Activated T-cell treated with anti-CD3 and anti-CD28 coated beads, Interleukin-2, amount 50 U/mL, for 72 hours (primary cell): ENCODE results near the gene UNC13A. TPM values are rescaled to one million over a fixed set of nuclear protein-coding genes. Genes with fewer than 3 reads are reported as not detected.

Source experiments
- ATAC-seq, 2 donors: fragments of 150-1000 bp; cut with Tn5 transposase; replicated peaks in 1 of 2; 2 replicates each; pipeline ENCODE4 v1.10.0; 2021; ENCODE audit warnings: moderate library complexity in 2 of 2, mild to moderate bottlenecking in 1 of 2
- DNase-seq, 2 donors: peaks; one replicate each; pipeline ENCODE4 v3.0.0; 2021 to 2022; ENCODE audit warnings: mixed read lengths in 1 of 2
- H3K27ac Mint-ChIP-seq: one replicate; pipeline ENCODE4 v1.8.0; 2022; ENCODE audit warnings: mild to moderate bottlenecking, moderate library complexity, mixed read lengths
- H3K27me3 Mint-ChIP-seq: one replicate; pipeline ENCODE4 v1.8.0; 2022; ENCODE audit warnings: low read depth, mixed read lengths
- H3K36me3 Mint-ChIP-seq, 2 donors: one replicate each; pipeline ENCODE4 v1.8.0; 2022; ENCODE audit warnings: mixed read lengths in 2 of 2, mild to moderate bottlenecking in 1 of 2; ENCODE audit not compliant: insufficient read depth in 2 of 2
- H3K4me1 Mint-ChIP-seq: one replicate; pipeline ENCODE4 v1.8.0; 2022; ENCODE audit warnings: low read depth, mixed read lengths
- H3K4me3 Mint-ChIP-seq, 2 donors: one replicate each; pipeline ENCODE4 v1.8.0; 2022; ENCODE audit warnings: mild to moderate bottlenecking in 2 of 2, mixed read lengths in 2 of 2, moderate library complexity in 2 of 2
- H3K9me3 Mint-ChIP-seq, 2 donors: one replicate each; pipeline ENCODE4 v1.8.0; 2022; ENCODE audit warnings: mixed read lengths in 2 of 2
- total RNA-seq, 2 donors: library from RNA; stranded (reverse); gene quantifications; one replicate each; pipeline ENCODE4 v1.2.3, GENCODE V29; 2022

UNC13A gene
- total RNA-seq, 2 donors from 2014 or later, result 0.31 to 0.32 TPM

DNA sequence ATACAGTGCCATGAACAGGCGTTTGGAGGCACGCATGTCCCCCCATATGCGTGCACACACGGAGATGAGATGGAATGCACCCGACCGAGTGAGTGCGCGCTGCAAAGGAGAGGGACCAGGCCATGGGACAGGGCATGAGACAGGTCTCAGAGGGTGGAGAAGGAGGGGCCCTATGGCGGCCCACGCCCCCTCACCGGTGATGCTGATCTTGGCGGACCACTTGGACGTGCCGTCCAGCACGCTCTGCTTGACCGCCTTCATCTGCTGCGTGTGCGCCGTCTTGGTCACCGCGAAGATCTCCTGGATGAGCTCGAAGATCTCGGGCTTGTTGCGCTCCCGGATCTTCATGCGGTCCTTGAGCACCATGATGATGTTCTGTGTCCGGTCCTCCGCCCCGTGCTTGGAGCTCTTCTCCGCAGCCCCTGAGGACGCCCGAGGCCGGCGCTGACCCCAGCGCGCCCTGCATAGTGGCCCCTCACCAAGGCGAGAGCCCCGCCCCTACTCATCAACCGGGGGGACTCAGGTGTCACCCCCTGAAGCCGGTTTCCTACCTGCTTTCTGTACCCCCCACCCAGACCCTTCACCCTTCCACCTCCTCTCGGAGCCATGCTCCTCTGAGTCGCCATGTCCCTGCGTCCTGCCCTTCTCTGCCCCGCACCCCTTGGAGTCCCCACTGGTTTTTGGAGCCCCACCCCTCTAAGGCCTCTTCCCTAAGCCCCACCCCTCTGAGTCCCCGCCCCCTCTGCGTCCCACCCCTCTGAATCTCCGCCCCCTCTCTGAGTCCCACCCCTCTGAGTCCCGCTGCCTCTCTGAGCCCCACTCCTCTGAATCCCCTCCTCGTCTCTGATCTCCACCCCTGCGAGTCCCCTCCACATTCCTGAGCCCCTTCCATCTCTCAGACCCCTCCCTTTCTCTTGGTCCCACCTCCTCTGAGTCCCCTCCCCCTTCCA lies 40.8 kb downstream of the UNC13A start:
- ATAC-seq, result no peak
- no peak for DNase-seq
- no peaks in the 10 kb centered on the region for H3K4me1 Mint-ChIP-seq
- H3K27me3 Mint-ChIP-seq, result peaks cover 5% of the 10 kb centered on the region
- no peak overlapping the region for H3K4me3 Mint-ChIP-seq
- no peak overlapping the region for H3K27ac Mint-ChIP-seq
- no peaks in the 10 kb centered on the region for H3K36me3 Mint-ChIP-seq
- no peaks in the 10 kb centered on the region for H3K9me3 Mint-ChIP-seq

DNA sequence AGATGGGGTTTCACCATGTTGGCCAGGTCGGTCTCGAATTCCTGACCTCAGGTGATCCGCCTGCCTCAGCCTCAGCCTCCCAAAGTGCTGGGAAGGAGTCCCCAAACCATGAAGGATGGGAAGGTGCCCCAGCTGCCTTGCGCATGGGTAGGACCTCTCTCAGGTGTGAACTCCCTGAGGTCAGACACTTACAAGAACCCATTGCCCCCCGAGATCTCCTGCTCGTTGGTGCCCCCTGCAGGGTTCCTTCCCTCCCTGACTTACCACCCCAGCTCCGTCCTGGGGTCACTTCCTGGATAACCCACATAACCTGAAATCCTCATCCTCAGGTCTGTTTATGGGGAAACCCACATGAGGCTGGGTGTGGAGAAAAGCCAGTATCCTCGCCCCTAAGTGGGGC lies 41.7 kb downstream of the UNC13A start:
- Mint-ChIP-seq H3K27me3 (peaks cover 5% of the 10 kb centered on the region), H3K4me3 (no peak overlapping the region), H3K9me3 (no peaks in the 10 kb centered on the region), H3K27ac (no peak overlapping the region), H3K4me1 (no peaks in the 10 kb centered on the region), H3K36me3 (no peaks in the 10 kb centered on the region)
- DNase-seq (no peak), ATAC-seq (no peak)

DNA sequence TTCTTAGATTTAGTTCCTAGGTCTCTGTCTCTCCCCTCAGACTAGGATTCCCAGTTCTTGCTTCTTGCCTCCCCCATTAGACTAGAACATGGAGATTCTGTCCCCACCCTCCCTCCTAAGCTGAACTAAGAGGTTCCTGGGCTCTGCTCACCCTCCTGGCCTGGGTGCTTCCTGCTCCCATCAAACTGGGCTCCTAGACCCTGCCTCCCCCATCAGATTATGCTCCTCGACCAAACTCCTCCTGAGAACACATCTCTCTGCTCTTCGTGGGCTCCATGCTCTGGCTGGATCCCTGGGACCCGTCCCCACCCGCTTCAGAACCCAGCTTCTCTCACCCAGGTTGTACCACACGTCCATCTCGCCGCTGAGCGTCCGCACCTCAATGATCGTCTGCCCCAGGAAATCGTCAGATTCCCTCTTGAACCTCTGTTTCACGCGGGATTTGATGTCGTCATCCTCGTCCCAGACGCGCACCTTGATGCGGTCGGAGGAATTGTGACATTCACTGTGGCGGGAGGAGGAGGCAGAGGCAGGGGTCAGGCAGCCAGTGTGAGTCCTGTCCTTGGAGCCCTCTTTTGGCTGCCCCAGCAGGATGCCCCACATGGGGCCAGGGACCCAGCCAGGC lies 42.7 kb downstream of the UNC13A start:
- Mint-ChIP-seq H3K36me3 (no peaks in the 10 kb centered on the region), H3K4me3 (no peak overlapping the region), H3K9me3 (no peaks in the 10 kb centered on the region), H3K4me1 (no peaks in the 10 kb centered on the region), H3K27ac (no peak overlapping the region), H3K27me3 (peaks cover 5% of the 10 kb centered on the region)
- DNase-seq (no peak), ATAC-seq (no peak)

DNA sequence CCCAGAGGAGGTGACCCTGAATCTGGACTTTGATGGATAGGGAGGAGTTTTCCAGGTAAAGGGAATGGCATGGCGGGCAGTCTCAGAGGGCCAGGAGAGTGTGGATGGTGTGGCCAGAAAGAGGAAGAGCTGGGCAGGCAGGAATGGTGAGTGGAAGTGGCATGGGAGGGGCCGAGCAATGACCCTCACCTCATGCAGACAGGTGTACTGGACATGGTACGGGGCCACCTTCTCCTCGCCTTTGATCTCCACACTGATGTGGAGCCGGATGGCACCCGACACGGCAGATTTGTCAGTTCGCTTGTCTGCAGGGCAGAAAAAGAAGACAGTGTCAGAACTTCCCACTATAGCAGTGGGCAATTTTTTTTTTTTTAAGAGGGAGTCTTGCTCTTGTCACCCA lies 45.5 kb downstream of the UNC13A start:
- Mint-ChIP-seq H3K4me1 (no peaks in the 10 kb centered on the region), H3K27ac (no peak overlapping the region), H3K9me3 (no peaks in the 10 kb centered on the region), H3K36me3 (no peaks in the 10 kb centered on the region), H3K27me3 (peaks cover 14% of the 10 kb centered on the region), H3K4me3 (no peak overlapping the region)
- no peak for ATAC-seq
- DNase-seq, result no peak

DNA sequence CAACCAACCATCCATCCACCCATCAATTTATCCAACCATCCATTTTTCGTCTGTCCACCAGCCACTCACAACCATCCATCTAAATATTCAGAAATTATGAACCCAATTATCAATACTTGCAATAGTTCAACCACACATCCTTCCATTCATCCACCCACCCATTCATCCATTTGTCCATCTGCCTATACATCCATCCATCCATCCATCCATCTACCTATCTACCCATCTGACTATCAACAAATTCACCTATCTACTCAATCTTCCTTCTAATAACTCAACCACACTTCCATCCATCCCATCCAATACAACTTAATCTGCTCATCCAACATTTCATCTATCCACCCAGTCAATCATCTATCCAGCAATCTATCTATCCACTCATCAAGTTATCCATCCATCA lies 46.3 kb downstream of the UNC13A start:
- H3K36me3 Mint-ChIP-seq, result no peaks in the 10 kb centered on the region
- no peaks in the 10 kb centered on the region for H3K4me1 Mint-ChIP-seq
- DNase-seq (no peak), ATAC-seq (no peak)
- no peaks in the 10 kb centered on the region for H3K9me3 Mint-ChIP-seq
- no peak overlapping the region for H3K4me3 Mint-ChIP-seq
- H3K27me3 Mint-ChIP-seq, result peaks cover 14% of the 10 kb centered on the region
- H3K27ac Mint-ChIP-seq, result no peak overlapping the region

DNA sequence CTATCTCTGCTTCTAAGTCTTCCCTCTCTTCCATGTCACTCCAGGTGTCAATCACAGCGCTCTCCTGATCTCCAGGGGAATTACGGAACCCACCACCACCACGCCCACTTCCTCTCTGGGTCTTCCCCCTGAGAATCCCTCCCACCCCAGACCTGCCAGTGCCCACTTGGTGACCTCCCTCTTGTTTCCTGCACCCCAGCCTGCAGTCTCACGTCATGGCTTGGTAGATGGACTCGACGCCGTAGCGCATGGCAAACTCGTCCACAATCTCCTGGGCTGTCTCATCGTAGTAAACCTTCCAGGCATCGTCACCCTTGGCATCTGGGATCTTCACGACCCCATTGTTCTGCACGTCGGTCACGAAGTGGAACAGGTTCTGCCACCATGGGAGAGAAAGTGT lies 47.0 kb downstream of the UNC13A start:
- H3K9me3 Mint-ChIP-seq, result no peaks in the 10 kb centered on the region
- ATAC-seq (no peak), DNase-seq (no peak)
- no peak overlapping the region for H3K4me3 Mint-ChIP-seq
- peaks cover 14% of the 10 kb centered on the region for H3K27me3 Mint-ChIP-seq
- H3K4me1 Mint-ChIP-seq, result no peaks in the 10 kb centered on the region
- H3K36me3 Mint-ChIP-seq, result no peaks in the 10 kb centered on the region
- no peak overlapping the region for H3K27ac Mint-ChIP-seq

DNA sequence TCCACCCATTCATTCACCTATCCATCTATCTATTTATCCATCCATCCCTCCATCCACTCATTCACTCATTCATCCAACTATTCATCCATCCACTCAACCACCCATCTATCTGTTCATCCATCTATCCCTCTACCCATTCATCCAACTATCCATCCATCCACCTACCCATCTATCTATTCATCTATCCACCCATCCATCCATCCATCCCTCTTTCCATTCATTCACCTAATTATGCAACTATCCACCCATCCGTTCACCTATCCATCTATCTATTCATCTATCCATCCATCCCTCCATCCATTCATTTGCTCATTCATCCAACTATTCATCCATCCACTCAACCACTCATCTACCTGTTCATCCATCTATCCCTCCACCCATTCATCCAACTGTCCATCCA lies 54.5 kb downstream of the UNC13A start:
- Mint-ChIP-seq H3K27ac (no peak overlapping the region), H3K36me3 (no peaks in the 10 kb centered on the region), H3K4me3 (no peak overlapping the region), H3K9me3 (no peaks in the 10 kb centered on the region), H3K4me1 (no peaks in the 10 kb centered on the region), H3K27me3 (no peaks in the 10 kb centered on the region)
- no peak for DNase-seq
- no peak for ATAC-seq

DNA sequence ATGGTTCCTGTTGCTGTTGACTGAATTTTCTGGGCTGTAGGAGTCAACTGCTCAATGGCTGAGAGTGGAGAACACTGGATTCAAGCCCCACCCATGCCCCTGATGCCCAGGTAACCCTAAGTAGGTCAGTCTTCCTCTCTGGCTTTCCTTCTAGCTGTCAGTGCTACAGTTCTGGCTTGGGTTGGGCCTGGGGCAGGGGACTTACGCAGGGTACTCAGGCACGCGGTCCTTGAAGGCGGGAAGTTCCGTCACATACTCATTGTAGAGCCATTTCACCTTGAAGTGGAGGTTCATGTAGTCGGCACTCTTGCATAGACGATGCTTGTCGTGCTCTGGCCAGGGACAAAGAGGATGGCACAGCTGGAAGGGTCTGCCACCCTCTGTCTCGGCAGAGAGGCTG lies 55.6 kb downstream of the UNC13A start:
- no peak overlapping the region for H3K27ac Mint-ChIP-seq
- ATAC-seq, result no peak
- no peak for DNase-seq
- no peaks in the 10 kb centered on the region for H3K36me3 Mint-ChIP-seq
- no peaks in the 10 kb centered on the region for H3K4me1 Mint-ChIP-seq
- H3K4me3 Mint-ChIP-seq, result no peak overlapping the region
- H3K27me3 Mint-ChIP-seq, result no peaks in the 10 kb centered on the region
- no peaks in the 10 kb centered on the region for H3K9me3 Mint-ChIP-seq

DNA sequence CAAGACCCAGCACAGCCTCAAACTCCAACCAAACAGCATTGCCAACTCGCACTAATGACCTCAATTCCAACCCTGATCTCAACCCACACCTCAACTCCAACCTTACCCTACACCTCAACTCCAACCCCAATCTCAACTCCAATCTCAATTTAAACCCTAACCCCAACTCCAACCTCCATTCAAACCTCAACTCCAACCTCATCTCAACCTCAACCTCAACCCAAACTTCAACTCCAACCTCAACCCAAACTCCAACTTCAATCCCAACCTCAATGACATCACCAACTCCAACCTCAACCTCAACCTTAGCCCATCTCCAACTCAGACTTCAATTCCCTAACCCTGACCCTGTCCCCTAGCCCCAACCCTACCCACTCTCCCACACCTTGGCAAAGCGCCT lies 58.4 kb downstream of the UNC13A start:
- DNase-seq (no peak), ATAC-seq (no peak)
- Mint-ChIP-seq H3K9me3 (no peaks in the 10 kb centered on the region), H3K4me1 (no peaks in the 10 kb centered on the region), H3K27me3 (no peaks in the 10 kb centered on the region), H3K27ac (no peak overlapping the region), H3K36me3 (no peaks in the 10 kb centered on the region), H3K4me3 (no peak overlapping the region)

DNA sequence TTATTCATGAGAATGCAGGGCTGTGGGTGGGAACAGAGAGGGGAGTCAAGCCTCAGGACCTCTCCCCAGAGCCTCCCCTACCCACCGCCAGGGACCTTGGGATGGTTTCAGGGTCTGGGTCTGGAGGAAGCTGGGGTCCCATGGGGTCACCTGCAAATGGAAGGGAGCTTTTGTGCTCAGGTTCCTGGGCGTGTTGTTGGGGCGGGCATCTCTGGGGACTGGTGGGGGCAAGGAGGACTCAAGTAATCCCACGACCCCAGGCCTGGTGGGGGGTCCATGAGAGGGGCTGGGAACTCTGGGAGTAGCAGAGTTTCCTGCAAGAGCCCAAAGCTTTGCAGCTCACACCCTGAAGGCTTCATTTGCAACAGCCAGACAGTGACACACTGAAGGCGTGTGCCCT lies 60.2 kb downstream of the UNC13A start:
- no peak overlapping the region for H3K4me3 Mint-ChIP-seq
- DNase-seq (no peak), ATAC-seq (no peak)
- no peaks in the 10 kb centered on the region for H3K27me3 Mint-ChIP-seq
- no peaks in the 10 kb centered on the region for H3K36me3 Mint-ChIP-seq
- H3K27ac Mint-ChIP-seq, result no peak overlapping the region
- peaks cover 1% of the 10 kb centered on the region for H3K4me1 Mint-ChIP-seq
- H3K9me3 Mint-ChIP-seq, result no peaks in the 10 kb centered on the region

DNA sequence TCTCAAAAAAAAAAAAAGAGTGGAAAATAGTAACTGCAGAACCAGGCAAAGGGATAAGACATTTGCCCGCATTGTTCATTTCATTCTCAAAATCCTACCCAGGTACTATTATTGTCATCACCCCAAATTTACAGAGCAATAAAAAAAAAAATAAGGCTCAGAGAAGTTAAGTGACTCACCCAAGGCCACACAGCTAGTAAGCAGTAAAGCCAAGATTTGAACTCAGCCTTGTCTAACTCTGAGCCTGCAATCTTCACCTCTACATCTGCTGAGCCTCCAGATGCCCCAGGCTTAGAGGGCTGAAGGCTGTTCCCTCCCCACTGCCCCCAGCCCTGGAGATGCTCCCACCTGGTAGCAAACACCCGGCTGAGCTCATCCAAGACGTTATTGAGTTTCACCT lies 61.0 kb downstream of the UNC13A start:
- ATAC-seq (no peak), DNase-seq (no peak)
- peaks cover 5% of the 10 kb centered on the region for H3K4me1 Mint-ChIP-seq
- H3K4me3 Mint-ChIP-seq, result no peak overlapping the region
- H3K36me3 Mint-ChIP-seq, result no peaks in the 10 kb centered on the region
- no peak overlapping the region for H3K27ac Mint-ChIP-seq
- H3K27me3 Mint-ChIP-seq, result no peaks in the 10 kb centered on the region
- H3K9me3 Mint-ChIP-seq, result no peaks in the 10 kb centered on the region

DNA sequence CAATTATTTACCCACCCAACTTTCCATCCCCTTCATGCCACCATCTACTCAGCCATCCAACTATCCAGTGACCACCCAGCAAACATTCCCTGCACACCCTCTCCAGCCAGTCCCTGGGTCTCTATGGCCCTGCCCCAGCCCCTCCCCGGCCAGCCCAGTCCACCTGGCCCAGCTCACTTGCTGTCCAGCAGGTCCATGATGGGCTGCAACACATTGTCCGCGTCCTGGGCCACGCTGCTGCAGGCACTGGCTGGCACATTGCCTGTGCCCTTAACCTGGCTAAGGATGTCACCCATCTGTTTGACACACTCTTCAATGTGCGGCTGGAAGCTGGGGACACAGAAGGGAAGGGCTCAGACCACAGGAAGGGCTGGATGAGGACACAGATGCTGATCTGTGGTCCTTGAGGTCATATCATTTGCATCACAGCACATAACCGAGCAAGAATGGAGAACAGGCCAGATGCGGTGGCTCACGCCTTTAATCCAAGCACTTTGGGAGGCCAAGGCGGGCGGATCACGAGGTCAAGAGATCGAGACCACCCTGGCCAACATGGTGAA lies 61.6 kb downstream of the UNC13A start:
- peaks cover 0 to 2% of the 10 kb centered on the region in 2 donors for H3K9me3 Mint-ChIP-seq
- DNase-seq (no peak), ATAC-seq (no peak)
- peaks cover 4% of the 10 kb centered on the region for H3K27me3 Mint-ChIP-seq
- no peak overlapping the region for H3K4me3 Mint-ChIP-seq
- peaks cover 5% of the 10 kb centered on the region for H3K4me1 Mint-ChIP-seq
- no peak overlapping the region for H3K27ac Mint-ChIP-seq
- peaks cover 0 to 1% of the 10 kb centered on the region in 2 donors for H3K36me3 Mint-ChIP-seq

DNA sequence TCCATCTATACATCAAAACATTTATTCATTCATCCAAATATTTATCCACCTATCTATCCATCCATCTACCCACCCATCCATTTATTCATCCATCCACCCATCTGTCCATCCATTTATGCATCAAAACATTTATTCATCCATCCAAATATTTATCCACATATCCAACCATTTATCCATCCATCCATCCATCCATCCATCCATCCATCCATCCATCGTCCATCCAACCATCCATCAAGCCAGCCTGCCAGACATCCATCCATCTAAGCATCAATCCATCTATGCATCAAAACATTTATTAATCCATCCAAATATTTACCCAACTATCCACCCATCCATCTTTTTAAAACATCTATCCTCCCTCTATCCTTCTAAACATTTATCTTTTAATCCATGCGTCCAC lies 62.2 kb downstream of the UNC13A start:
- DNase-seq, result no peak
- peaks cover 9% of the 10 kb centered on the region for H3K27me3 Mint-ChIP-seq
- no peak overlapping the region for H3K27ac Mint-ChIP-seq
- peaks cover 0 to 1% of the 10 kb centered on the region in 2 donors for H3K36me3 Mint-ChIP-seq
- H3K4me3 Mint-ChIP-seq, result no peak overlapping the region
- H3K4me1 Mint-ChIP-seq, result peaks cover 5% of the 10 kb centered on the region
- peaks cover 0 to 2% of the 10 kb centered on the region in 2 donors for H3K9me3 Mint-ChIP-seq
- no peak for ATAC-seq
